T-helper 2 cell treated with Interferon-gamma antibody and Interleukin-4, amounts not matched to agents 100 ng/mL and 5 ng/mL, for 36 hours (primary cell): ENCODE data around the gene UBB. TPM values are rescaled to one million over a fixed set of nuclear protein-coding genes. Genes with fewer than 3 reads are reported as not detected.
"Not testable (repeated sequence)": the region's sequence is repeated elsewhere in the genome, so short reads cannot be mapped to it uniquely, and the experiment has no call there.

Experiments used
- intact Hi-C: fragments of 100-400 bp; cut with micrococcal nuclease; formaldehyde crosslinking; loops from one replicate; pipeline ENCODE4 v1.15.1; 2023
- total RNA-seq: library from RNA; stranded (reverse); gene quantifications from 2 replicates; pipeline ENCODE4 v1.2.3, GENCODE V29; 2022

UBB gene
- total RNA-seq, 1 donor from 2014 or later: 1,403 TPM

GRCh38 chr17:16374146-16374938 is 6.5 kb upstream of the UBB start:
- intact Hi-C loops: no loop called here

GRCh38 chr17:16377941-16378341 is 3.0 kb upstream of the UBB start:
- intact Hi-C loops: no loop called here

- intact Hi-C loops: no loop called here
Measured at GRCh38 chr17:16378636-16379282, 2.1 kb upstream of the UBB start.

GRCh38 chr17:16379654-16380053 is 1.2 kb upstream of the UBB start:
- intact Hi-C loops: loop anchor here (2.0 kb wide), 1 partner anchor 27 kb away; the partner anchor contains the start of gene CENPV

GRCh38 chr17:16381496-16381820 is 567 bp downstream of the UBB start:
- intact Hi-C loops: loop anchor here (1.0 to 2.0 kb wide), 5 partner anchors 29 to 166 kb away; partner anchors contain the start of genes CENPV, NCOR1 and TRPV2

- intact Hi-C loops: no loop called here
Measured at GRCh38 chr17:16383216-16383615, 2.3 kb downstream of the UBB start.

- intact Hi-C loops: no loop called here
Measured at GRCh38 chr17:16383772-16384287, 2.9 kb downstream of the UBB start.

GRCh38 chr17:16384557-16384956 is 3.7 kb downstream of the UBB start:
- intact Hi-C loops: no loop called here

- intact Hi-C loops: loop anchor here (1.0 to 2.0 kb wide), 2 partner anchors 29 to 135 kb away; partner anchors contain the start of gene TRPV2
Measured at GRCh38 chr17:16386126-16386507, 5.2 kb downstream of the UBB start.

GRCh38 chr17:16391451-16391850 is 10.6 kb downstream of the UBB start:
- intact Hi-C loops: no loop called here

- intact Hi-C loops: not testable (repeated sequence)
Measured at GRCh38 chr17:16392491-16392890, 11.6 kb downstream of the UBB start.

- intact Hi-C loops: not testable (repeated sequence)
Measured at GRCh38 chr17:16395887-16396286, 15.0 kb downstream of the UBB start.

GRCh38 chr17:16396693-16397092 is 15.8 kb downstream of the UBB start:
- intact Hi-C loops: not testable (repeated sequence)

- intact Hi-C loops: no loop called here
Measured at GRCh38 chr17:16398270-16399267, 17.7 kb downstream of the UBB start.

- intact Hi-C loops: not testable (repeated sequence)
Measured at GRCh38 chr17:16403847-16404246, 23.0 kb downstream of the UBB start.

- intact Hi-C loops: no loop called here
Measured at GRCh38 chr17:16406742-16407674, 26.1 kb downstream of the UBB start.

GRCh38 chr17:16407911-16408588 is 27.2 kb downstream of the UBB start:
- intact Hi-C loops: no loop called here

GRCh38 chr17:16415031-16415924 is 34.4 kb downstream of the UBB start, which contains the start of gene TRPV2:
TRPV2 (plus strand) TSS chr17:16415571; CDS start chr17:16417669, 2,098 bp downstream.
- intact Hi-C loops: loop anchor here (1.0 to 10.0 kb wide), 5 partner anchors 29 to 240 kb away; partner anchors contain the start of genes NCOR1, PIGL, UBB and ZNF624
